Pons (tissue), 1 donor: ENCODE data around the gene DUSP28.
A peak's percentile ranks its signal among the peaks of the same experiment; 100 is the strongest.
"Not testable (repeated sequence)": the region's sequence is repeated elsewhere in the genome, so short reads cannot be mapped to it uniquely, and the experiment has no call there.

Experiments used
- DNase-seq: peaks from one replicate; pipeline ENCODE4 v3.0.0-alpha.2; 2016; ENCODE audit warnings: low spot score

DUSP28 gene

DNA sequence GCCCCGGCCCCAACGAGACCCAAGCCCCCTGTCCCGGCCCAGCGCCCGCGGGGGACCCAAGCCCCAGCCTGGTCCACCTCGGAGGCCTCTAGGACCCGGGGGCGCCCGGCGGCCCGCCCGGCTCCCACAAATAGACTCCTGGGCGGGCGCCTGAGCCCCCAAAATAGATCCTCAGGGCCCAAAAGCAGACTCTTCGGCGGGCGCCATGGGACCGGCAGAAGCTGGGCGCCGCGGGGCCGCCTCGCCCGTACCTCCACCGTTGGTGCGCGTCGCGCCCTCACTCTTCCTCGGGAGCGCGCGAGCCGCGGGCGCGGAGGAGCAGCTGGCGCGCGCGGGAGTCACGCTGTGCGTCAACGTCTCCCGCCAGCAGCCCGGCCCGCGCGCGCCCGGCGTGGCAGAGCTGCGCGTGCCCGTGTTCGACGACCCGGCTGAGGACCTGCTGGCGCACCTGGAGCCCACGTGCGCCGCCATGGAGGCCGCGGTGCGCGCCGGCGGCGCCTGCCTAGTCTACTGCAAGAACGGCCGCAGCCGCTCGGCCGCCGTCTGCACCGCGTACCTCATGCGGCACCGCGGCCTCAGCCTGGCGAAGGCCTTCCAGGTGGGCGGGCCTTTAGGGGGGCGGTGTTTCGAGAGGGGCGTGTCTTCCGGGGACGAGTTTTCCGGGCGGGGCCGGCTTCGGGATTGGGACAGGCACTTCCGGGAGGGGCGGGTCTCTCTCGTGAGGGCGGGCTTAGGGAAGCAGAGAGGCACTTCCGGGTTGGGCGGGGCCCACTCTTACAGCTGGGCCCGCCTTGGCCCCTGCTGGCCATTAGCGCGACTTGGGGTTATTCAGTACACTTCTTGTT, 545 bp downstream of the DUSP28 start:
- peak; percentile 99 for DNase-seq

DNA sequence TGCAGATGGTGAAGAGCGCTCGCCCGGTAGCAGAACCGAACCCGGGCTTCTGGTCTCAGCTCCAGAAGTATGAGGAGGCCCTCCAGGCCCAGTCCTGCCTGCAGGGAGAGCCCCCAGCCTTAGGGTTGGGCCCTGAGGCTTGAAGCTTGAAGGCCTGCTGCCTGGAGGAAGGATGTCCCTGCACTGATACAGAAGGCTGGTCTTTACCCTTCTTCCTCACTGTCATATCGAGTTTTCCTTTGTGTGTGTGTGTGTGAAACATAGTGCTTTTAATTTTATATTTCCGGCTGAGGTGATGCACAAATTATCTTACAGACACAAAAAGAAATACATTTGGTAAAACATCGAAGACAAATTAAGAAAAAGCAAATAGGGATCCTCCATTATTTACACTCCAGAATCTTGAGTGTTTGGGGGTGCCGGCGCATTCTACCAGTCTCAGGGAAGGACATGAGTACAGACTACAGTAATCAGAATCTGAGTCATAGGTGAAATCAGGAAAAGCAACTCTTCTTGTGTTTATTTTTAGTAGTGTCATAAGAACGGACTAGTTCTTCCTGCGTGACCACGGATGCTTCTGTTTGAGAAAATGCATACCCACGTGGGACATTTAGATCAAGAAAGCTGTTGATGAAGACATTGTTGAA, 1.3 kb downstream of the DUSP28 start:
- peak; percentile 73 for DNase-seq

DNA sequence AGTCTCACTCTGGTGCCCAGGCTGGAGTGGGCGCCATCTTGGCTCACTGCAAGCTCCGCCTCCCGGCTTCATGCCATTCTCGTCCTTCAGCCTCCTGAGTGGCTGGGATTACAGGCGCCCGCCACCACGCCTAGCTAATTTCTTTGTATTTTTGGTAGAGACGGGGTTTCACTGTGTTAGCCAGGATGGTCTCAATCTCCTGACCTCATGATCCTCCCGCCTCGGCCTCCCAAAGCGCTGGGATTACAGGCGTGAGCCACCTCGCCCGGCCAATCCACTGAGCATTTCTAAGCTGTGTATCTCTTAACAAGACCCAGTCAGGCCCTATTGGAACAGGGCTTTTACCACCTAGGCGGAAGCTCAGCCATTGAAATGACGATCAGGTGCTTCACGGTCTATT, 3.1 kb downstream of the DUSP28 start:
- DNase-seq, result not testable (repeated sequence)

DNA sequence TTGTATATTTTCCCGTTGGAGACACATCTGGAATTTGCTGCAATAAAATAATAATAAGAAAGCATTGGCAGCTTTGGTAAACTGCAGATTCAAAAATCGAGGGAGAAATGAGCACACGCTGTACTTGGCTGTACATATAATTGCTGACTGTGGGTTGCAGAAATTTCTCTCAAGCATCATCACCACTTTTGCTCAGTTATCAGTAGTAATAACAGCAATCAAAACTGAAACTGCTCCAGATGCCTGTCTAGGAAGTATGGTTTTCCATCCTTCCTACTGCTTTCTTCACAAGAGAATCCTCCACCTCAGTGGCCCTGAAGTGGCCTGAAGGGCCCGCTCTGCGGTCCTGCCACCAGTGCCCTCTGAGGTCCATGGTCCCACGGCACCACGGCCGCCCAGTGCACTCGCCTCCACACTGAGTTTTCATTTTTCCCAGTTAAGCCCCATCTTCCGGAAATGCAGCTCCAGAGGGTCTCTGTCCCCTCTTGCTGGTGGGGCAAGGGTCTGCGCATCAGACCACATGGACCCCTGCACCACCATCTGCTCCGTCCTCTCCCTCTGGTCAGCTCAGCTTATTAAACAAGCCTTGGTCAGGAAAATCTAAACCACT, 3.9 kb downstream of the DUSP28 start:
- no peak for DNase-seq

DNA sequence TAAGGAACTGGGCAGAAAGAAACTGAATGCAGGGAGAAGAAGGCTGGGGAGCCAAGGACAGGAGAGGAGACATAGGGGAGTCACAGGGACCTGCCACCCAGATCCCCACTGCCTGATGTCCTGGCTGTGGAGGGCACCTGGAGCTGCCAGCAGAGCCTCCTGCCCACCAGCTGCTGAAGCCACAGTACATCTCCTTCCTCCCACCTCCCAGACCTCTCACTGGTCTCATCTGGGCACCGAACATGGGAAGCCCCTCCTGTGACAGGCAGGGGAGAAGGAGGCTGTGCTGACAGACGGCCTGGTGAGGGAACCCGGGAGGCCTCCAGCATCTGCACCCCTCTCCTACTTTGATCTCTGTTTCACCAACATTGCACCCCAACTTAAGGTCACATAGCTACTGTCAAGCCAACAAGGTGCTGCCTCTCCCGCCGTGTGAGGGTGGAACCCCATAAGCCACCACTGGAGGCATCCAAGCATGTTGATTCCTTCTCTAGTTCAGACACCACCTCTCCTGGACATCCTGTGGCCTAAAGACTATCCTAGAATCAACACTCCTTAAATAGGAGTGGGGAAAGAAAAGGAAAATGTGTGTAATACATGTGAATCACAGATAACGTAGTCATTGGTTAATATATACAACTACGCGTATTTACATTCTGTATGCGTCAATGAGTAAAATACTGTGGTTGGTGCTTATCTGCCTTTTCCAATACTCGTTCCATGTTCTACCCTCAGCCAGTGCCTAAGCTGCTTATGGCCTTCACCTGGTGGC, 4.6 kb downstream of the DUSP28 start:
- DNase-seq, result no peak

DNA sequence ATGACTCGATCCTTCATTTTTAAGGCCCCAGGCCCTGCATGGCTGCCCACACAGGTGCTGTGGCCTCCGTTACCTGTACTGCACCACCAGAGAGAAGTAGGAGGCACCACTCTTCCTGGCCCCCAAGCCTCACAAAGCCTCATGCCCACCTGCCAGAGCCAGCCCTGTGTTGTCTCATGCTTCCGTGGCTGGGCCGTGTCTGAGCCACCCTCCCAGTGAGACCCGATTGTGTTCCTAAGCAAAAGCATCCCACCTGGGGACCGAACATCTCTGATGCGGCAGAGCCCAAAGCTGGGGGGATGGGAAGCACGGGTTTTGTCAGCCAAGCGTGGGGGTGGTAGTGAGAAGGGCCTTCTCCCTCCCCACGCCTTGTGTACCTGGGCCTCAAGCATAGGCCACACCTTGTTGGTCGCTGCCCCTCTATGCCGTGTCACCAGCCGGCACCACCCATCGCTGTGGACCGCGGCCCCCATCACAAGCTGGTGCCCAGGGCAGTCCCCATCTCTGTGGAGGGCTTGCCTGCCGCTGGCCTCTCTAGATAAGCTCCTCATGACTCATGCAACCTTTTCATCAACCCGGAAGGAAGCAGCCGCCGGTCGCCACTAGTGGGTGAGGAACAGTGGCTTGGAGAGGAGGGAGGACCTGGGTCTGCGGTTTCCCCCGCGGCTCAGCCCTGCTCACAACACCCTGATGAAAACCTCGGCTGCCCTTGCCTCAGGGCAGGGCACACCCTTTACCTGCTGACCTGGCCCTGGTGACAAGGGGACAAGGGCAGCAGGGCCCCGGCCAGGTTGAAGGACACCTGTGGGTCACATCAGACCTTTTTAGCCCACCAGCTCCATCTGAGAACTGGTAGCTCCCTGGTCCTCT, 5.4 kb downstream of the DUSP28 start:
- DNase-seq, result peak; percentile 39

DNA sequence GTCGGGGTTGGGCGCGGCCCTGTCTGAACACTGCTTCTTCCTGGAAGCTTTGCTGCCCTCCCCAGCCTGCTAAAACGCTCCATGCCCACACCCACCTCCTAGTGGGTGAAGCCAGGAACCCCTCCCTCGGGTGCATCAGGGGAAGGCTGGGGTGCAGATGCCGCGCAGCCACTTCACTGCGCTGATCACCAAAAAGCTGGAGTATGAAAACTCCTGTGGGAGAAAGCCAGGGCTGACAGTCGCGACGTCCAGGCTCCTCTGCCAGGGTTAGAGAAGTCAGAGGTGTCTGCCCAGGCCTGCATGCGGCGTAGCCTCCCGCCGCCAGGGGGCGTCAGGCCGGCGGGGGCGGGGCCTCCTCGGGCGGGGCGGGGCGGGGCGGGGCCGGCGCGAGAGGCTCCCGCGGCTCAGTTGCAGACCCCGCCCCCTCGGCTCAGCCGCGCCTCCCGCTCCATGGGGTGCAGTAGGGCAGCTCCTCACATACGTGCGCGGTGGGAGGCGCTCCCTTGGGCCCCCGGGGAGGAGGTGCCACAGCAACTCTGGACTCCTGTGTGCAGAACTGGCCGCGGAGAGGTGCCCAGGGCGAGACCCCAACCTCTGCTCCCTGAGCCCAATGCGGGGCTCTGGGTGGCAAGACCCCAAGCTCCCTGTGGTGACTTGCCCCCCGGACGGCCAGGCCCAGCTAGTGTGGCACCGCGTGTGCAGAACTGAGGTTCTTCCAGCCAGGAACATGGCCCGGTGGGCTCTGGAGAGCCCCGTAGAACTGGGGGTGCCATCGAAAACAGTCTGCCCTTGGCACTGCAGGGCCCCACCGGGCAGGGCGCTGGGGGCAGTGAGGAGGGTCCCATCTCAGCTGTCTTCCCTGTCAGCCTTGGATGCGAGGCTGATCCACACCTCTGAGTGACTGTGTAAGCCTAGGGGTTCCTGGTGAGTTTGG, 6.3 kb downstream of the DUSP28 start:
- peak; percentile 81 for DNase-seq

DNA sequence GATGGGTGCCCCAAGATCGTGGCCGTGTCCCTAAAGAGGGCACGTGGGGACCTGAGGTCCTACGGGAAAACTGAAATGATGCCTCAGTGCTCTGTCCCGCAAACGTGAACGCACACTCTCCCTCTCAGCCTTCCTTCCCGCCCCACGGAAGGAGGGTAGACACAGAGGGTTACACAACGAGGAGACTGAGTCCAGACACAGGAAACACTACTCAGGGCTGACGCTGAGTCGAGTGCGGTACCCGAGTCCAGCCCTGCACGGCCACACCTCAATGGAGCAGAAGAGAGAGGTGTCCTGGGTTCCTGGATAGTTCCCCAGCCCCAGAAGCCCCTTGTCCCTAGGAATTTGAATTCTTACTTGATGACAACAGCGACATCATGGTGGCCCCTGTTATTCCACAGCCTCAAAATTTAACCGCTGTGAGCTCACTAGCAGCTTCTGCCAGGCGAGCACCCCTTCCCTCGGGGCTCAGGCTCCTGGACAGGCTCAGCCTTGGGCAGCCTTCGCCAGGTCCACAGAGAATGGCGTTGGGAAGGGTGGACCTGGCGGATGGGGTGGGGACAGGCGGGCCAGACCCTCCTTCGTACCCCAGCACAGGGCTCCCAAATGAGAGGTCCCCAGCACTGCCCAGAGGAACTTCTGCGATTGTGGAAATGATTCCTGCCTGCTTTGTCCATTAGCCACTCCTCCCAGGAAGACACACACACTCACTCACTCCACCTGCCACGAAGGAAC, 7.1 kb downstream of the DUSP28 start:
- no peak for DNase-seq

DNA sequence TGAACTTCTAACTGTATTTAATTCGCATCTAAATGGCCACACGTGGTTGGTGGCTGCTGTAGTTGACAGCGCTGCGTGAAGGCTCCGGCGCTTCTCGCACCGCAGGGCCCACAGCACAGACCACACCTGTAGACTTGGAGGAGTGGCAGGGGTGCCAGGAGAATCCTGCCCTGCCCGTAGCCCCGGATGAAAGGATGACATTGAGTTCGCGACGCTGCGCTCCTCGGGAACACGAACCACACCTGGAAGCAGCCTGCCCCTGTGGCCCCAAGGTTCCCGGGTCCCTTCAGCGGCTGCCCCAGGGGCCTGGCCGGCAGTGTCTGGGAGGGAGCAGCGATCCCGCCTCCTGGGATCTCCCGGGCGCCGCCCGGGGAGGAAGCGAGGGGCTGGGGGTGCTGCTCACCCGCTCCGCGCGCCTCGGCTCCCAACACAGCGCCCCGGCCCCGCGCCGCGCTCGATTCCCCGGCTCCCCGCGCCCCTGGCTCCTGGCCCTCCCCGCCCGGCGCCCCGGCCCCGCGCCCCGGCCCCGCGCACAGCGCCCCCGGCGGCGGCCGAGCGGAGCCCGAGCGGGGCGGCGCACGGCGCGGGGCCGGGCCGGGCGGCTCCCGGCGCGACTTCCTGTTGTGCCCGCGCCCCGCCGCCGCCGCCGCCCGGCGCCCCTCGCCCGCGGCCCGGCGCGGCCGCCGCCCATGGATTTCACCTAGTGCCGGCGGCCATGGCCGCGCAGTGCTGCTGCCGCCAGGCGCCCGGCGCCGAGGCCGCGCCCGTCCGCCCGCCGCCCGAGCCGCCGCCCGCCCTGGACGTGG, 7.9 kb downstream of the DUSP28 start, which contains the start of gene RNPEPL1:
Gene RNPEPL1 (plus strand): TSS at position 613 of the 806 bp plus-strand sequence. CDS start 103 bp downstream, at position 716.
- DNase-seq, result peak; percentile 34

DNA sequence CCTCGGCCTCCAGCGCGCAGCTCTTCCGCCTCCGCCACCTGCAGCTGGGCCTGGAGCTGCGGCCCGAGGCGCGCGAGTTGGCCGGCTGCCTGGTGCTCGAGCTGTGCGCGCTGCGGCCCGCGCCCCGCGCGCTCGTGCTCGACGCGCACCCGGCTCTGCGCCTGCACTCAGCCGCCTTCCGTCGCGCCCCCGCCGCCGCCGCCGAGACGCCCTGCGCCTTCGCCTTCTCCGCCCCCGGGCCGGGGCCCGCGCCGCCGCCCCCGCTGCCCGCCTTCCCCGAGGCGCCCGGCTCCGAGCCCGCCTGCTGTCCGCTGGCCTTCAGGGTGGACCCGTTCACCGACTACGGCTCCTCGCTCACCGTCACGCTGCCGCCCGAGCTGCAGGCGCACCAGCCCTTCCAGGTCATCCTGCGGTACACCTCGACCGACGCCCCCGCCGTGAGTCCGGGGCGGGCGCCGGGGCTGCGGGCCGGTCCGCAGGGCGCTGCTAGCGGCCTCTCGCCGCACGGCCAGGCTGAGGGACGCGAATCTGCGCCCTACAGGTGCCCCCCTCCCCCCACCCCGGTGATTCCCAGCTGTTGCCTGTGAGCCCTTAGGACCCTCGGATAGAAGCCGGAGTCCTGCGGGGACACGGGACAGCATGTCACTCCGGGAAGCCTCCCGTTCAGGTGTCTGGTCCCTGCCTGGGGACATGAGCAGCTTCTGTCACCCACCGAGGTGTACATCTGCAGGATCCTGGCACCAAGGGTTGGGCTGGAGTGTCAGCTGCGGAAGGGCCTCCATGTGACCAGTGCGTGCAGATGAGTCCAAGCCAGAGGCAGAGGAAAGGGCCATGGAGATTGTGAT, 8.7 kb downstream of the DUSP28 start:
- DNase-seq, result no peak

DNA sequence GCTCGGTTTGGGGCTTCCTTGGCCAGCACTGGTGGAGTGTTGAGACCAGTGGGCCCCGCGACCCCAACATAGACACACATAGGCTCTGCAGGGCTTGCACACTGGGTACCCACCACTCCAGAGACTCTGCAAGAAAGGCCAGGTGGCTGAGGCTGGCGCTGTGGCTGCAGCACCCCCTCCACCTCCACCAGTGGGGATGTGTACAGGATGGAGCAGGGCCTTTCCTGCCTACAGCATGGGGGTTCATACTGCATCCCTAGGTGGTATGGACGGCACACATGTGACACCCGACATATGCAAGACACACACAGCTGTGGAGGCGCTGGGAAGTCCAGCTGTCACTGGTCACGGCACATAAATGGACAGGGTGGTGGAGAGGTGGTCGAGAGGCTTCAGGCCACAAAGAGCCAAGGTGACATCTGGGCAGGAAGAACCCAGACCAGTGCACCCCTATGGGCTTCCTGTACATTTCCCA, 9.4 kb downstream of the DUSP28 start:
- no peak for DNase-seq

DNA sequence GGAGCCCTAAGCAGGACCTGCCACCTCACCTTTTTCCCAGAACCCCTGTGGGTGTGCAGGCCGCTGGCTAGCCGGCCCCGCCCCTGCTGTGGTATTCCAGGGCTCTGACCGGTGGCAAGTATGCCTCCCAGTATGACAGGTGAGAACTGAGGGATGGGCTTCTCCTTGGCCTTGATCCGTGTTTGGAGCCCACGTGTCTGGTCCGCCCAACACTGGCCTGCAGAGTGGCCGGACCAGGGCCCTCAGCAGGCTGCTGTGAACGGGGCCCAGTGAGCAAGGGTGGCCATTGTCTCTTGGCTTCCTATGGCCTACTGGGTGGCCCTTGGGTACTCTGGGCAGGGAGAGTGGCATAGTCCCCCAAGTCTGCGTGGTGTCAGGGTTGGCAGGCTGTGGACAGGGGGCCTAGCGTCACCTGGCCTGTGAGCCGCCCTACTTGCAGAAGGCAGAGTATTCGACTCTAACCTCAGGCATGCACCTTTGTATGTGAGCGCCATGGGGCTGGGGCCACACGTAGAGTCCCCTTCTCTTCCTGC, 9.9 kb downstream of the DUSP28 start:
- DNase-seq, result no peak

DNA sequence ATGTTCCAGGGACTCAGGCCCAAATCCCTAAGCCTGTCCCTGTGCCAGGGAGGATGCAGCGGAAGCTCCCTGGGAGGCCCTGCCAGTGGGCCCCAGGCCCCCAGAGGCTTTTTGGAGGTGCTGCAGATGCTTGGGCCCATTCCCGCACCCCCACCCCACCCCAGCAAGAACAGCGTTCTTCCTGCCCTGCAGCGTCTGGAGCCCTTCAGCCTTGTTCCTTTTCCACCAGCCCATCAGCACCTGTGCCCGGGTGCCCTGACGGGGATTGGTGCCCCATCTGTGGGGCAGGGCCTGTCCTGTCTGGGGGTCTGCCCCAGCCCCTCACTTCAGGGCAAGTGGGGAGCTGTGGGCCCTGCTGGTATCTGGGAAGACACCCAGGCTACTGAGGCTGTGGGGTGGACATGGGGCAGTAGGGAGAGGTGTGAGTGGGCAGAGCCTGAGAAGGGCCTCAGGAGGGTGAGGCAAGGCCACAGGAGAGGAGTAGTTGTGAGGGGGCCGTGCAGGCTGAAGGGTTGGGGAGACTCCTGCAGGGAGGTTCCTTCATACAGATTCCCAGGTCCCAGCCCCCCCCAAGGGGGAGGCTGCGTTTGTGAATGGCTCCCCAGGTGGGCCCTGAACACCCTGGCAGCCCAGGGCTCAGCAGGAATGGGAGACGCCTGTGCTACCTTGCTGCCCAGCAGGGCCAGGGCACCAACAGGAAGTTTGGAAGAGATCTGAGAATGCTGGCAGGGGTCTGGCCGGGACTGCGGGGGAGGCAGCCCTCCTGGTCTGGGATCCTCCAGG, 10.6 kb downstream of the DUSP28 start:
- DNase-seq, result no peak

DNA sequence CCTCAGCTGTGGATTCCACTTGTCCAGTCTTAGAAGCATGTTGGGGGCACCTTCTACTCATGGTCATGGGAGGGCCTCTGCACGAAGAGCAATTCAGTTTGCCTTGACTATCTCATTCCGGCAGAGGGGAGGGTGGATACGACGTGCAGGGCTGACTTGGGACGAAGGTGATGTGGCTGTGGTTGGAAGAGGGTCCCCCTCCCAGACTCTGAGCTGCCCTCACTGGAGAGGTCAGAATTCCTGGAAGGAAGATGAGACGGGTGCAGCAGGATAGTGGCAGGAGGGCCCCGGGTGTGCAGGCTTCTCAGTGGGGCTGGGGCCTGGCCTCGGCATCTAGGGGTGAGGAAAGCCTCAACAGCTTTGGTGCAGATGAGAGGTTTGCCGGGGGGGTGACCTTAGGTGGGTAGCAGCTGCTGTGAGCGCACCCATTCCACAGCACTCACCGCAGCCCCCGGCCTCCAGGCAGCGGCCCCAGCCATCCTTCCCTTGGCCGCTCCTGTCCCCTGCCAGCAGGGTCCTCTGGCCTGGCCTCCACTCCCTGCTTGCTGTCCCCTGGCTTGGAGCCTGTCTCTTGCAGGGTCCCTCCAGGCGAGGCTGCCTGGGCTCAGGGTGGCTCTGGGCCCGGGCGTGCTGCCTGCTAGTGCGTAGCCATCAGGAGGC, 11.3 kb downstream of the DUSP28 start:
- no peak for DNase-seq

DNA sequence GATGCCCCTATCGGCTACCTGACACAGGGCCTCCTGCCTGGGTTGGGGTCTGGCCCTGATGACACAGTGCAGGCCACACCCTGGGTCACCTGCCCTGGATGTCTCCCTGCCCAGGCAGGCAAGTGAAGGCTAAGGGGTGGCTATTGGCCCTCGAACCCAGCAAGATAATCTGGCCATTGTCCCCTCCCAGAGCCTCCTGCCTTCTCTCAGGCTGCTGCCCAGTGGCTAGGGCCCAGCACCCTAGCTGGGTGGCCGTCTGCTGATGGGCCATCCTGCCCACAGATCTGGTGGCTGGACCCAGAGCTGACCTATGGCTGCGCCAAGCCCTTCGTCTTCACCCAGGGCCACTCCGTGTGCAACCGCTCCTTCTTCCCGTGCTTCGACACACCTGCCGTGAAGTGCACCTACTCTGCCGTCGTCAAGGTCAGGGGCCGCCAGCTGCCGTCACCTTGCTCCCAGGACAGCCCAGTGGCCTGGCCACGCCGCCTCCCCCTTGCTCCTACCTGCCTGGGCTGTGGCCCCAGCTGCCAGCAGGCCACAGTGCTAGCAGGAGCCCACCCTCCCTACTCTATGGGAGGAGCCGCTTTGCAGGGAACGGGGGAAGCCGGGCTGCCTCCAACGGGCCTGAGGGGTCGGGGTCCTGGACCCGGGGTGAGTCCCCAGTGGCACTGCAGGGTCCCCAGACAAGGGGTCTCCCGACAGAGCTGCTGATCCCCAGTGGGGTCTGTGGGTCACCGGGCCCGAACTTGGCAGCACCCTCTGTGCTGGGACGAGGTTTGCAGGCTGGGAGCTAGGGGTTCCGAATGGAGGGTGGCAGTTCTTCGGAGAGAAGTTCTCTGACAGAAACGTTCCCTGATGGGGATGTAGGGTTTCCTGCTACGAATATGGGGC, 12.2 kb downstream of the DUSP28 start:
- DNase-seq, result no peak
